Measurements from ENCODE around the gene NUS1.
"Not testable (repeated sequence)": the region's sequence is repeated elsewhere in the genome, so short reads cannot be mapped to it uniquely, and the experiment has no call there.

Gene NUS1

DNA sequence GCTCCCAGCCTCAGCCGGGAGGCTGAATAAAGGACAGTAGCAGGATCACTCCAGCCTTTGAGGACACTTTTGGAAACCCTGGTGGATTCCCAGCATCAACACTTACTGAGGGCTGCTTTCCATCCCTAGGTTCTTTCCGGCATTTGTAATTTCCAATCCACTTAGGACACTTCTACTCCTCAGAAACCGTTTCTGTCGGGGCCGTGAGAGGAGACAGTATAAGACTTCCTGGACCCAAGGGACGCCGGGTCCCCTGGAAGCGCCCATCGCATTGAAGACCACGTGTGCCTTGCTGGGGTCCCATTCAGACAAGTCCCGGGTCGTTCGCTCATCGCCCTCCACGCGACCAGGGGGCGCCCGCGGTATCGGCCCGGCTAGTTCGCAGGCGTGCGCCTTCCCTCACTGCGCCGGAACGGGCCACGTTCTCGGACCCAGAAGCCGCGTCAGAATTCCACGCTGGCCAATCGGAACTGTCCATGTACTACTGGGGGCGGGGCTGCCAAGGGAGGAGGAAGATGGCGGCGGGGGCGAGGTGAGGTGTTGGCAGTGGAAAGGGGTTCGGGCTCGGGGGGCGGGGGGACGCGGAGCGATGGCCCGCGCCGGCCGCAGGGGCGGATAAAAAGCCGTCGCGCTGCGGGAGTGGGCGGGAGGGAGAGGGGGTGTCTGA, at the start of gene NUS1:
Gene NUS1, plus strand, starts transcription at position 479 of the 667 bp plus-strand sequence. CDS start 202 bp downstream, outside the sequence.
- DNase-seq (ENCODE audit: low spot score): peak; percentile 97

DNA sequence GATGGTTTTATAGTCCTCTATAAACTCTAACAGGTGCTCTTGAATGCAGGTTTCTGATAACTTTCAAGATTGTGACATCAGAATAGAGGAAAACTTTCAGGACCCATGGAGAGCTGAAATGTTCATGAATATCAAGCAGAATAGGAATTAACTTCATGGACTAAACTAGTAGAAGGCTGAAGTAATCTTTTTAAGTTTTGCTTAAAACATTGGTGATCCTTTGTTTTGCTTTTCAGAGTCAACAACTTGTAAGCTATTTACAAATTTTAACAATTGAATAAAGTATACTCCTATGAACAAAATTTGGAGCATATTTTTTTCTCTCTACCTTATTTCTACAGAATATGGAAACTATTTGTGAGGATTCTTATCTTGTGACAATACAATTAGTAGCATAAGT, 47.7 kb upstream of the NUS1 start:
- DNase-seq (ENCODE audit: low spot score): no peak

DNA sequence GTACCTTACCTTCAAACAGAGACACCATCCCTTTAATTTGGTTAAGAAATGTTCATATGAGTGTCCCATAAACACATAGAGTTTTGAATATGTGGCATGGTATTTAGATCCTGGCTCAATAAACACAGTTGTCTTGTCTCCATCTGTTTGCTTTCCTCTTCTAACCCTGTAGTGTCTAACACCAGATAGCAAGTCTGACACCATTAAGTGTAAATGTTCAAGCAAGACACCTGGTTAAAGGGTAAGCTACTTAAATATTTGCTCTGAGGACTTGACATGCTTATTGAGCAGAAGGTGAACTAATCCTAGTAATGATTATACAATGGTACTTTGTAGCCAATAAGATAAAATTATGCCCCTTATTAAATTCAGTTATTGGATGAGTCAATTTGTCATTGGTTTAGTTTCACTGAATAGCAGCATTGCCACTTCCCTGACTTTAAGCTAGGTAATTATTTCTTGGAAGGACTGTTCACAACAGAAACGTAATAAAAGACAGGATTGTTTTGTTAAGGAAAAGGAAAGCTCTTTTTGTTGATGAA, 46.1 kb upstream of the NUS1 start:
- peak; percentile 78 for DNase-seq (ENCODE audit: low spot score)

DNA sequence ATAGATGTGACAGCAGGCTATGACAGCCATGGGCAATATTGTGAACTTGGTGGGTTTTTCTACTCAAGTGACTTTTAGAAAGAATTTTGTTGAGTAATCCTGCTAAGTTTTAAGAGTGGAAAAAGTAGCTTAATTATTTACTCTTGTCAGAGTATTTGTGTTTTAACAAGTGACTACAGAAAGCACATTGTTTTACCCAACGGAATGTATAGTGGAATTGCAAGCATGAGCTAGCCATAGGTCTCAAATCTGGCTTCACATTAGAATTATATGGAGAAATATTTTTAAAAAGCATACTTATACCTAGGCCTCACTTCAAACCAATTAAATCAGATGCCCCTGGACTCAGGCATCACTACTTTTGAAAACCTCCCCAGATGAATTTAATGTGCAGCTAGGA, 37.5 kb upstream of the NUS1 start:
- DNase-seq (ENCODE audit: low spot score): no peak

DNA sequence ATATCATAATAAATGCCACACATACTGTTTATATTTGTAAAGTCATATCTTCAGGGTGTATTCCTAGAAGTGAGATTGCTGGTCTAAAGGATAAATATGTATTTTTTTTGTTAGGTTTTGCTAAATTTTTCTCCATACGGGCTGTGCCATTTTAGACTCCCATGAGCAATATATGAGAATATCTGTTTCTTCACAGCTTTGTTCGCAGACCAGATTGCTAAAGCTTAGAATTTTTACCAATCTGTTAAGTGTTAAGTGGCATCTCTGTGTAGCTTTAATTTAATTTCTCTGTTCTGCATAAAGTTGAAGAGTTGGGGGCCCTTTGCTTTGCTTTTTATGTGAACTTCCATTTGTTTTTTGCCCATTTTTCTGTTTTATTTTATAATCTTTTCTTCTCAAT, 32.3 kb upstream of the NUS1 start:
- no peak for DNase-seq (ENCODE audit: low spot score)

DNA sequence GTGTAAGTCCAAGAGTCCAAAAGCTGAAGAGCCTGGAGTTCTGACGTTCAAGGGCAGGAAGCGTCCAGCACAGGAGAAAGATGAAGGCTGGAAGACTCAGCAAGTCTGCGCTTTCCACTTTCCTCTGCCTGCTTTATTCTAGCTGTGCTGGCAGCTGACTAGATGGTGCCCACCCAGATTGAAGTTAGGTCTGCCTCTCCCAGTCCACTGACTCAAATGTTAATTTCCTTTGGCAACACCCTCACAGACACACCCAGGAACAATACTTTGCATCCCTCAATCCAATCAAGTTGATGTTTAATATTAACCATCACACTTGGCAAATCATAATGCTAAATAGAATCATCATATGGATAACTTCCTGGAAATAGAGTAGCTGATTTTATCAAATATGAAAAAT, 23.3 kb upstream of the NUS1 start:
- DNase-seq (ENCODE audit: low spot score): not testable (repeated sequence)

DNA sequence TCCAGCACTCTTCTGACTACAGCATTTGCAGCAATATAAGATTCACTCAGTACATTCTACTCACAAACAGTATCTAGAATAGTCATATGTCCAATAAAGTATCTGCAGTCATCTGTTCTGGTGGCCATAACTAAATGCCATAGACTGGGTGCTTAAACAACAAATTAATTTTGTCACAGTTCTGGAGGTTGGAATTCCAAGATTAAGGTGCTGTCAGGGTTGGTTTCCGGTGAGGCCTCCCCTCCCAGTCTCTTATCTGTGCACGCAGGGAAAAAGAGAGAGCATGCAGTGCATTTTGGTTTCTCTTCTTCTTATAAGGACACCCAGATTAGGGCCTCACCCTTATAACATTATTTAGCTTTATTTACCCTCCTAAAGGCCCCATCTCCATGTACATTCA, 21.3 kb upstream of the NUS1 start:
- no peak for DNase-seq (ENCODE audit: low spot score)

DNA sequence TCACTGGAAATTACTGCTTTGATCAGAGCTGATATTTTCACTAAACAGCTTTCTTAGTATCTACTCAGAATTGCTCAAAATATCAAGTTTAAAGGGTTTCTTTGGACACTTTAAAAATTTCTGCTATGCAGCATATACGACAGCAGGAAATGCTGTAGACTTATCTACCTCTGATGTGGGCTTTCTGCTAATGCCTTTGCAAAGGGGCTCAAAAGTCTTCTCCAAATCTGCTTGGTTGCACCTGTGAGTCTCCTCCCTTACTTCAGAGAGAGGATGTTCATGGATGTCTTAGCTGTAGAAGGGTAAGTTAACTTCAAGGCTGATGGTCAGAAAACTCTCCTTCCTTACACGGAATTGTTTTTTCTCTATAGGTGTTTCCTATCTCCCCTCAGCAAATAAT, 19.9 kb upstream of the NUS1 start:
- no peak for DNase-seq (ENCODE audit: low spot score)

DNA sequence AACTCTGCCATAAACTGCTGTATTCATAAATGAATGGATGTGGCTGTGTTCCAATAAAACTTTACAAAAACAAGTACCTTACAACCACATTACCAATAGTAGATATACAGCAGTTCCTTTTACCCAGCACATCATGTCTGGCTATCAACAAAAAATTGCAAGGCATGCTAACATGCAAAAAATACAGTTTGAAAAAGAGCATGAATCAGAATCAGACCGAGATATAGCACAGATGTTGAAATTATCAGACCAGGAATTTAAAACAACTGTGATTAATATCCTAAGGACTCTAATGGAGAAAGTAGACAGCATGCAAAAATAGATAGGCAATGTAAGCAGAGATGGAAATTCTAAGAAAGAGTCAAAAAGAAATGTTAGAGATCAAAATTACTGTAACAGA, 8.4 kb upstream of the NUS1 start:
- no peak for DNase-seq (ENCODE audit: low spot score)

DNA sequence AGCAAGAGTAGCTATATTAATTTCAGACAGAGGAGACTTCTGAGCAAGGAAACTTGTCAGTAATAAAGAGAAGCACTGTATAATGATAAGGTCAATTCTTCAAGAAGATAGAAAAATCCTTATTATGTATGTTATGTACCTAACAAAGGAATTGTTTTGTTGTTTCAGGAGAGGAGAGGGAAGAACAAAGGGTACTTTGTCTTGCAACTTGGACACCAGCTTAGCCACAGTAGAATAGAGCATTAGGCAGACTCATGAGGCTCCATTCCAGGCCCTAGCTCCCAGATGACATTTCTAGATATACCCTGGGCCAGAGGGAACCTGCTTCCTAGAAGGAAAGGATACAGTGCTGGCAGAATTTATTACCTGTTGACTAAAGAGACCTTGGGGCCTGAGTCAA, 6.5 kb upstream of the NUS1 start:
- no peak for DNase-seq (ENCODE audit: low spot score)

DNA sequence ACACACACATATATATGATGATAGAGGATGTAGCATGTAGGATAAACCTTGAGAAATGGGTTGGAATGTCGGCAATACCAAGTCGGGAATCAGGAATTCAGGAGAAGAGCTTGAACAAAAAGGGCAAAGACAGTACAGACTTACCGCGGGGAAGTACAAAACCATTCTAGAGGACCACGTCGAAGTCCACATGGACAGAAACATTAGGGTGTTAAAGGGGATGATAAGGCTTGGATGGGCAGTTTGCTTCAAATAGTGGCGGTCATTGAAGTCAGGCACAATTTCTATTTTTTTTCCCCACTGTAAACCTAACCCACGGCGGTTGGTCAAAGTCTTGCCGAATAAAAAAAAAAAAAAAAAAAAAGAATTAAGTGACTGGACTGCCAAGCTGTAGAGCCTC, 766 bp upstream of the NUS1 start:
- no peak for DNase-seq (ENCODE audit: low spot score)

DNA sequence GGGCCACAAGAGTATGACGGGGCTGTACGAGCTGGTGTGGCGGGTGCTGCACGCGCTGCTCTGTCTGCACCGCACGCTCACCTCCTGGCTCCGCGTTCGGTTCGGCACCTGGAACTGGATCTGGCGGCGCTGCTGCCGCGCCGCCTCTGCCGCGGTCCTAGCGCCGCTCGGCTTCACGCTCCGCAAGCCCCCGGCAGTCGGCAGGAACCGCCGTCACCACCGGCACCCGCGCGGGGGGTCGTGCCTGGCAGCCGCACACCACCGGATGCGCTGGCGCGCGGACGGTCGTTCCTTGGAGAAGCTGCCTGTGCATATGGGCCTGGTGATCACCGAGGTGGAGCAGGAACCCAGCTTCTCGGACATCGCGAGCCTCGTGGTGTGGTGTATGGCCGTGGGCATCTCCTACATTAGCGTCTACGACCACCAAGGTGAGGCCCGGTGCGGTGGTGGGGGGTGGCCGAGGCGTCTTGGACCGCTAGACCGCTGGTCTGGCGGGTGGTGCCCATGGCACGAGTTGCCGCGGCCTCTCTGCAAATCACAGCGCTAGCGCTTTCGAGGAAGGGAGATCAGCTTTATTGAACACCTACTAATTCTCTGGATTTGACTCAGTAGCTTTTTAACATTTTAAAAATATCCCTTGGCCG, 511 bp downstream of the NUS1 start:
- not testable (repeated sequence) for DNase-seq (ENCODE audit: low spot score)

DNA sequence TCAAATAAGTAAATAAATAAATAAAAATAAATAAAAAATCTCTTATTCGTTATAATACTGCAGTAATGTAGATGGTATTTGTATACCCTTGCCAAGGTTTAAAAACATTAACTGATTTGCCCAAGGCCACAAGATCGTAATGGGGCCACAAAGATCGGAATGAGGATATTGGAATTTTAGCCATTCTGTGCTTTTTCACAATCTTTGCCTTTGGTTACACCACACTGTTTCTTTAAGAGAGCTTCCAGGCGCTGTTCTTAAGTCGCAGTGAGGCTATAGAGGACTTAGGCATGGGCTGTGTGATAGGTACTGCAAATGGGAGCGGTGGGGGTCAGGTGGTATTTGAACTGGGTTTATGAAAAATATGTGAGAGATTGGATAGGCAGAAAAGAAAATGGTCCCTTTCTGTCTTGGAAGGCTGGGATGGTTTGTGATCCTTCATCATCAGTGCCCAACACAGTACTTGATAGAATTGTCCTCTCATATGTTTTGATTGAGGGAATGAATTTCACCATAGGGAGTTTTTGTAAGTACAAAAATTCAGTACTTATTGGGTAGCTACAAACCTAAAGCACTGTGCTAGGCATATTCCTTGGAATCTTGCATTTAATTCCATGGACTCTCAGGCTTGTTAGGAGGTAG, 1.4 kb downstream of the NUS1 start:
- no peak for DNase-seq (ENCODE audit: low spot score)

DNA sequence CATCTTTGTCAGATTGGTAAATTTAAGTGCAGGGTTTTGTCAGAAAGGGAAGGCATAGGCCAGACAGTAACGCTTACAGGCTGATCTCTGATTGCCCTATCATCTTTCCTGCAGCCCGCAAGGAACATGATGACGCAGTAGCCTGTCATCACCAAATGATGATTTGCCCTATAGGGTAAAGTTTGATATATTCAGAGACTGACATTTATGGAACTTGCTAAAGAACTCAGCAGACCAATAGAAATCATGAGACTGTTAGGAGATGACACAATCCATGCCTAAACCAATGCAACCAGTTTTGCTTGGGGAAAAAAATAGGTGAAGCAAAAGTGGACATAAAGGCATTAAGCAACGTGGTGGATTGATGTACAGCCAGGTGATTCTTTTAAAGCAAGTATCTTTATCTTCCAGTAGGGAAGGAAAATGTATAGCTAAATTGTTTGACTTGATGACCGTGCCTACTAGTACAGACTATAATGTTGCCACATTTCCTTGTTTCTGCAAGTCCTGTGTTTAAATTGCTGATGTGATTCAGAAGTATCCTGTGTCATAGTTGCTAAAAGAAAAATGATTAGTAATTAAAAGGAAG, 2.4 kb downstream of the NUS1 start:
- peak; percentile 50 for DNase-seq (ENCODE audit: low spot score)

DNA sequence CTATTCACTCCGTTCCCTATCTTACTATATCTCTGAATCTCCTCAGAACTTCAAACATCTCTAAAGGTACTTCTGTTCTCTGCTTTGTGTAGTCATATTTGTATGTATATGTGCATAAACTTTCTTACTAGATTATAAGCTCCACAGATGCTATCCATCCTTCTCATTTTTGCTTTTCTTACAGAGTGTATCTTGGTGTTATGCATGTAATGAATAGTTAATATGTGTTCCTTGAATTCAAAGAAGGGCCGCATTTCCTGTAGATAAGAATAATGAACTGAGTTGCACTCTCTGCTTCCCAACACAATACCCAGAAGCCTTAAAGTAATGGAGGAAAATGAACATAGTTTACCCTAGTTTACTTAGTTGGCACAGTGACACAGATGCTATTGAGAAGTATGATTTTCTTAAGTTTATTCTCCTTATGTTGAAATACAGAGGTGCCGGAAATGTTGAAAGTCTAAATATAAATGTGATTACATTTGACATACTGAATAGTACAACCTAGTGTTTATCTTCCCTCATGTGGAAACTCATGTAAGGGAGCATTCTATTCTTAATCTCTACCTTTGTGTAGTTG, 6.0 kb downstream of the NUS1 start:
- DNase-seq (ENCODE audit: low spot score): no peak

DNA sequence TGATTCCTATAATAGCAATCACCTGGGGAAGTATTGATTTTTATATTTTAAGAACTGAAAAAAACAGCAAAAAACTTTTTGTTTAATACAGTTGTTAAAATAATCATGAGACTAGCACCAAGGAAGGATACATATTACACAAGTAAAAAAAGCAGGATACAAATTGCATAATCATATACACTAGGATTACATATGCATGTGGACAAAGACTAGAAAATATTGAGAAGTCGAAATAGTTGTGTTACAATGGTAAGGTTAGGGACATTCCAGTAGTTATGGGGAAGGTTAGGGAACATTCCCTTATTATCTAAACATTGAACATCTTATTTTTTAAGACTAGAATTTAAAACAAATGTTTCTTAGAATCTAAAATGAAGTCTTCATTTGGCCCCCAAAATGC, 9.5 kb downstream of the NUS1 start:
- no peak for DNase-seq (ENCODE audit: low spot score)

DNA sequence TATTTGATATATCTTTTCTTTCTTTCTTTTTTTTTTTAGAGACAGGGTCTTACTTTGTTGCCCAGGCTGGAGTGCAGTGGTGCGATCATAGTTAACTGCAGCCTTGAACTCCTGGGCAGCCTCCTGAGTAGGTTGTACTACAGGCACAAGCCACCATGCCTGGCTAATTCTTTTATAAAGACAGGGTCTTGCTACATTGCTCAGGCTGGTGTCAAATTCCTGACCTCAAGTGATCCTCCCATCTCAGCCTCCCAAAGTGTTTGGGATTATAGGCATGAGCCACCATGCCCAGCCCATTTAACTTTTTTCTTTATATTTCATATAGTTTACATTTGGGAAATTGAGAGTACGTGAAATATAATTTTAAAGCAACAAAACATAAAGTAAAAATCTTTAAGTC, 10.1 kb downstream of the NUS1 start:
- DNase-seq (ENCODE audit: low spot score): no peak

DNA sequence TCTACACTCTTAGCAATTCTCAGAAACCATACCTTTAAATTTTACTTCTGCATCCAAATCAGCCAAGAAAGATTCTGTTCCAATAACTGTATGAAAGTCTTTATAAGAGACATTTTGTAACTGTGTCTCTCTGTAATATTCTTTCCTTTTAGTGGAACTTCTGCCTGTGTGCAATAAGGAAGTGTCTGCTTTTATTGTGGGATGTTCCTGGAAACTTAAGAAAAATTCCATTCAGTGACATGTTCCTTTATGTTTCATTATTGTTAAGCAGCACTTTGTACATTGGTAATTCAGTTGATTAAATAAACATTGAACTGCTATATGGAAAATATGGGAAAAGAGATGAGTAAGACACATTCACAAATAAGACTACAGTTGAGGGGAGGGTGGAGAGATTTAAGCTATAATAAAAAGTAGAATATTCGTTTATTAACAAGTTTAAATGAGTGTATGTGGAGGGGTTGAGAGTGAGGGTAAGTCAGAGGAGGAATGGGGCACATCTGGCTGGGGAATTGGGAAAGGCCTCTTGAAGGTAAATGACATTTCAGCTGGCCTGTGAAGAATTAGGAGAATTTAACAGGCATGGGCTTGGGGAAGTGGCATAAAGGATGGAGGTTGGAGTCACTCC, 11.9 kb downstream of the NUS1 start:
- DNase-seq (ENCODE audit: low spot score): no peak

DNA sequence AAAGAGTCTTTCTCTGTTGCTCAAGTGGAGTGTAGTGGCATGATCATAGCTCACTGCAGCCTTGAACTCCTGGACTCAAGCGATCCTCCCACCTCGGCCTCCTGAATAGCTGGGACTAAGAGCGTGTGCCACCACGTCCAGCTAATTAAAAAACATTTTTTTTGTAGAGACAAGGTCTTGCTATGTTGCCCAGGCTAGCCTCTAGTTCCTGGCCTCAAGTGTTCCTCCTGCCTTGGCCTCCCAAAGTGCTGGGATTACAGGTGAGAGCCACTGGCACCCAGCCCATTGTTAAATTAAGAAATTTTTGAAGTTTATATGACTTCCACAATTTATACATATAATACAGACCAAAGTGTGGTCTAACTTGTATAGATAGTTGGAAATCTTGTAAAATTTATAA, 14.3 kb downstream of the NUS1 start:
- not testable (repeated sequence) for DNase-seq (ENCODE audit: low spot score)

DNA sequence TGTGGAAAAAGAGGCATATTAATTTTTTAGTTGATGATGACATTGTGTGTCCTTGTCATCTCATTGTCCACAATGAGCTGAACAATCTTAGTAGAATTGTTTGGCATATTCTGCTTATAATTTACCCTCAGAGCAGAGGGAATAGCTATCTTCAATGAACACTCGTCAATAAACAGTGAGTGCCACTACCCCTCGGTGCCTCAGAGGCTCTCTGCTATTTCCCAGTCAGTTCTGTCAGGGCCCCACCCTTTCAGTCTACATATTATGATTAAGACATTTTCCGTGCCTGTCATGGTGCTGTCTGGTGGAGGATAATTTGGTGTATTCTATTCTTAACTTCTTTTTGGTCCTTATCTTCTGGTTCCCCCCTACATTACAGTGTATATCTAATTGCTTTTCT, 31.2 kb downstream of the NUS1 start:
- DNase-seq (ENCODE audit: low spot score): no peak

DNA sequence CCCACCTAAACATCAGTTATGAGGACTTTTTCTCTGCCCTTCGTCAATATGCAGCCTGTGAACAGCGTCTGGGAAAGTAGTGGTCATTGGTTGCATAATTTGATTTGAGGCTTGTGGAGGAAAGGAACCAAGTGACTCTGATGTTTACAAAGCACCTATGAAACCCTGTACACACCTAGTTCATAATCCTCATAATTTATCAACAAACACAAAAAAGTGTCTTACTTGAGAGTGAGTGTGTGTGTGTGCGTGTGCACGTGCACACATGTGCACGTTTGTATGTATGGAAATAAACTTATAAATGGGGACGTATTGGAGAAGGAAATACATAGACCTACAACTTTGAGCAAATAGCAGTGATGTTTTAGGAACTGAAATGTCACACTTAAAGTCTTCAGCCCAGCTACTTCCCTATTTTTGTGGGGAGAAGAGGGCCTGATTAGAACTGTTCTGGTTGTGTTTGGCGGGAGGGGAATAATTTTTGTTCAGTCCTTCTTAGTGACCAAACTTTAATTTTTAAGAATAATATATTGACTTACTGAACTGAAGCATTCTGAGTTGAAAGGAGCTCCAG, 31.8 kb downstream of the NUS1 start:
- not testable (repeated sequence) for DNase-seq (ENCODE audit: low spot score)

DNA sequence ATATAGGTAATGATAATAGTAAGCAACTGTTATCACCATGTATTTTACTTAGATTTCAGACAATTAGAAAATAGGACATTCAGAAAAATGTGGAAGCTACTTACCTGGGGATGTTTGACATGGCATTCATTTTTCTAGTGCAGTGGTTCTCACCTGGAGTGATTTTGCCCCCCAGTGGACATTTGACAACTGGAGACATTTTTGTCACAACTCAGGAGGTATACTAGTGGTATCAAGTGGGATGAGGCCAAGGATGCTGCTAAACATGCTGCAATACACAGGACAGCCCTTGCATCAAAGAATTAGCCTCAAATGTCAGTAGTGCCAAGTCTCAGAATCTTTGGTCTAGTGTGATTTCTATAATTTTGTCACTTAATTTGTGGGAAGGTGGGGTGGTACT, 36.1 kb downstream of the NUS1 start:
- DNase-seq (ENCODE audit: low spot score): no peak
